NAMALWA (cell line): ENCODE data around the gene PAFAH2.

Experiments
- DNase-seq: peaks from one replicate; pipeline ENCODE4 v3.0.0-alpha.2; 2015; ENCODE audit warnings: low spot score

PAFAH2 gene

GRCh38 chr1:25932321-25932720, 65.5 kb downstream of the PAFAH2 start:
- no peak for DNase-seq

- no peak for DNase-seq
These were observed 68.8 kb downstream of the PAFAH2 start for GRCh38 chr1:25929016-25929415.

DNA sequence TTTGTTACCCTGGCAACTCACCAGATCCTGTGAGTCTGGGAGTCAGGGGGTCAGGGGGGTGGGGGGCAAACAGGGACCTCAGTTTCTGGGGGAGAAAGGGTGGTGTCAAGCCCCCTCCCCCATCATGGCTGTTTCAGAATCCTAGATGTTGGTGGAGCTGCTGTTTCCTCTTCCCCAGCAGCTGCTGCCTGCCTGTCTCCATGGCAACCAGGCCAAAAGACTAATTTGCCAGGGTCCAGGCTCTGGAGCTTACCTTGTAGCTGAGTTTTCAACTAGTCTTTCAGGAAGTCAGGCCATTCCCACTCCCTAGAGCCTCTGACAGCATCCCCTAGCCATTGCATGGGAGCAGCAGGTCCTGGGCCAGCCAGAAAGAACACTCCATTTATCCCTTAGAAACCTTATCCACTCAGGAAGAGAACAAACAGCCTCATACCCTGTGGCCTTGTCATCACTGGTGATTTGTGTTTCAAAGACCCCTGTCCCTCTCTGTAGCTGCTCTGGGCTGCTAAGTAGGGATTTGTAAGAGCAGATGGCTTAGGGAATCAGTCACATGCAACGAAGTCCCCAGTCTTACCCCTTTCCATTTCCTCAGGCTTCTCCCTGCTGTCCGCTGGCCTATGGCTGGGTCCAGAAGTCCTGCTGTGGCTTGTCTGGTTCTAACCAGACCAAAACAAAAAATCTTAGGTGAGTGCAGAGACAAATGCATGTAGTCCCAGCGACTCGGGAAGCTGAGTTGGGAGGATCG, 70.2 kb downstream of the PAFAH2 start:
- DNase-seq = peak; percentile 34

GRCh38 chr1:25926731-25927496, 70.9 kb downstream of the PAFAH2 start:
- DNase-seq = no peak

- no peak for DNase-seq
These were observed 73.4 kb downstream of the PAFAH2 start for GRCh38 chr1:25924454-25924853.

GRCh38 chr1:25922971-25923552, 74.8 kb downstream of the PAFAH2 start:
- DNase-seq = no peak

DNA sequence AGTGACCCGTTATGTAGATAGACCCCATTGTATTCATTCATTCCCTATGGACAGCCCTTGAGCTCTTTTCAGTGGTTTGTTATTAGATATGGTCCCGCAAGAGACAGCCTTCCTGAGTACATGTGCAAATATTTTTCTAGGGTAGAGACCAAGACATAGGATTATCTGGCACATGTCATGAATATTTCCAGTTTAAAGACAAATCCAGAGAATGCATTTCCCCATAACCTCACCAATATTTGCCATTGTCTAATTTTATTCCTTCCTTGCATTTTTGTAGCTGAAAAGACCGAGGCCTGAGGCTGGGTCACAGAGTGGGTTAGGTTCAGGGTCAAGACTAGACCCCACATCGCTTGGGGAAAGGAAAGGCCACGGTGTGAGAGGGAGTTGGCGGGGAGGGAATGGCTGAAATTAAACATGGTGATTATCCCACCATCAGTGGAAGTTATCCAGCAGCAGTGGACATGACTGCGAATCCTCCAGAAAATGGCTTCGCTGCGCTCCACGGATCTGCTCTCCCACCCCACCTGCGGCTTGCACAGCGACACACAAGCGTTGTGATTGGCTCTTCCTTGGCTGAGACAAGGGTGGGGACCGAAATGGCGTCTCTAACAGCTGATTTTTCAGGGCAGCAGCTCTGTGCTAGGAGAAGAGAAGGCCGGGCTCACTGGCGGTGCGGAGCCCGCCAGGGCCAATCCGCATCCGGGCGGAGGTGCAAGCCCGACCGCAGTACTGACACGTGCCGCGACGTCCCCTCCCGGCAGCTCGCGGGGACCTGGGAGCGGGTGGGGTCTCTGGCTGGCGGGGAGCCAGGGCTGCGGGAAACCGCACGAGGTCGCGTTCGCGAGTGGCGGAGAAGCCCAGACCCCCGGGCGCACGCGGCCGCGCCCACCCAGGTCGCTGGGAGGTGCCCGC, 75.5 kb downstream of the PAFAH2 start:
- no peak for DNase-seq

GRCh38 chr1:25918615-25919014, 79.2 kb downstream of the PAFAH2 start:
- DNase-seq = no peak

DNA sequence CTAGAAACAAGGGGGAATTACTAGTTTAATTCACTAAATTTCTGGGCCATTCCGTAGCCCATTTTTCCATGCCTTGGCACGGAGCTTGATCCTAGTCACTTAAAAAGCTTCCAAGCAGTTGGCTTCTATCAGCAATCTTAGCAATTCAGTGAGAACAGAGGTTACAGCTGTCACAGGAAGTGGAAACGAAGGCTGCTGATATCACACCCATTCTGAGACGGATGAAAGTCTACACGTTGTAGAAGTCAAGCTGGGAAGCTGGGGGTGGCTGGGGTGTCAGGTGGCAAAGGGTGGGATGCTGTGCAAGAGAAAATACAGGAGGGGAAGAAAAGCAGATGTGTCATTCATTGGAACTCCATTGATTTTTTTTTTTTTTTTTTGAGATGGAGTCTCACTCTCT, 79.9 kb downstream of the PAFAH2 start:
- no peak for DNase-seq

GRCh38 chr1:25916460-25916859, 81.4 kb downstream of the PAFAH2 start:
- DNase-seq = no peak

DNA sequence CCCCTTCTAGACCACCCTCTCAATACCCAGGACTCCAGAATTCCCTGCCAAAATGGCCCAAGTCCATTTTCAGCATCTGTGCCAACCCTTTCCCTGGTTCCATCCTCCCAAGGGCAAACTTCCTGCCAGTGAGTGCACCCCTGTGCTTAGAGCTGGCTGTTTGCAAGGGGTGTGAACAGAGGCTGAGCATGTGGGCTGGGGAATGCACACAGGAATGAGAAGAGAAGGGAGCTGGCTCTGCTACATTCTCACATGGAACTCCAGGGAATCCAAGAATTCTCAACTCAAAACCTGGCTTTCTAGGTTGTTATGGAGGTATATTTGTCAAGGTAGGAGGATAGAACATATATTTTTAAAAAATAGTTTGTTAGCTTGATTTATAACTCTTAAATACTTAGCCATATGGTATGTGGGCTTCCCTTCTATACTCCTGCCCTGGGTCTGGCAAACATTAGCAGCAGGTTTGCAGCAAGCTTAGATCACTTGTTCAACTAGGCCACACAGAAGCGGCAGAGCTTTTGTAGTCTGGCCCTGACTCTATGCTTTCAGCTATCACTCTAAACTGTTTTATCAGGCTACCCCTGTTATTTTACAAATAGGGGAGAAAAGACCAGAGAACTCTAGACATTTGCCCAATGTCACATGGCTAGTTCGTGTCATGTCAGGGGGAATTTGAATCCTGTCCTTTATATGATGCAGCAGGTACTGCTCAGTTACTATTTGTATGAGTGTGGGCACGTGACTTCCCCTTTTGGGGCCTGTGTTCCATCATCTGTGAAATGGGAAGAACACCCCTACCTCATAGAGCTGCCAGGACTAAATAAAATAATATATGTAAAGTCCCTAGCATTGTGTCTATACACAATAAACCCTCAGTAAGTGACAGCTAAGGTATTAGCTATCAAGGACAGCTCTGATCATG, 83.5 kb downstream of the PAFAH2 start:
- peak; percentile 31 for DNase-seq

DNA sequence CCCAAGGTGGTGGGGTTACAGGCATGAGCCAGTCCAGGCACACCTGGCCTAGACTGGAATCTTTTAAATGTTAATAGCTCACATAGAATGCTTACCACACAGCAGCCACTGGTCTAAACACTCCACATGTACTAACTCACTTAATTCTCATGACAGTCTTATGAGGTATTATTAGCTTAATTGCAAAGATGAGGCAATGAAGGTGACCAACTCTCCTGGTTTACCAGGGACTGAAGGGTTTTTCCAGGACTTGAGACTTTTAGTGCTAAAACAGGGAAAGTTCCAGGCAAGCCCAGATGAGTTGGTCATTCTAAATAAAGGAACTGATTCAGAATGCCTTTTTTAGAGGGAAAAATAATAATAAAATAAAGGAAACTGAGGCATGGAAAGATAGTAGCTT, 84.7 kb downstream of the PAFAH2 start:
- DNase-seq = no peak

GRCh38 chr1:25912076-25912831, 85.6 kb downstream of the PAFAH2 start:
- DNase-seq = no peak

- no peak for DNase-seq
These were observed 86.7 kb downstream of the PAFAH2 start for GRCh38 chr1:25911162-25911561.
